Stimulated activated naive CD8-positive, alpha-beta T cell treated with anti-CD3 and anti-CD28 coated beads, Interleukin-15, Interleukin-2, amounts not matched to agents 100 ng/mL and 50 ng/mL, for 24 hours (primary cell): ENCODE results near the gene STUM.

Experiments used
- H3K27ac Mint-ChIP-seq: one replicate; pipeline ENCODE4 v1.8.0; 2021; ENCODE audit warnings: mild to moderate bottlenecking, mixed read lengths
- H3K27me3 Mint-ChIP-seq: one replicate; pipeline ENCODE4 v1.8.0; 2021; ENCODE audit warnings: mixed read lengths
- H3K36me3 Mint-ChIP-seq: one replicate; pipeline ENCODE4 v1.8.0; 2021; ENCODE audit warnings: low read depth, mixed read lengths
- H3K4me1 Mint-ChIP-seq: one replicate; pipeline ENCODE4 v1.8.0; 2021; ENCODE audit warnings: low read depth, mixed read lengths
- H3K4me3 Mint-ChIP-seq: one replicate; pipeline ENCODE4 v1.8.0; 2021; ENCODE audit warnings: mild to moderate bottlenecking, mixed read lengths
- H3K9me3 Mint-ChIP-seq: one replicate; pipeline ENCODE4 v1.8.0; 2021; ENCODE audit warnings: mixed read lengths

Gene STUM

DNA sequence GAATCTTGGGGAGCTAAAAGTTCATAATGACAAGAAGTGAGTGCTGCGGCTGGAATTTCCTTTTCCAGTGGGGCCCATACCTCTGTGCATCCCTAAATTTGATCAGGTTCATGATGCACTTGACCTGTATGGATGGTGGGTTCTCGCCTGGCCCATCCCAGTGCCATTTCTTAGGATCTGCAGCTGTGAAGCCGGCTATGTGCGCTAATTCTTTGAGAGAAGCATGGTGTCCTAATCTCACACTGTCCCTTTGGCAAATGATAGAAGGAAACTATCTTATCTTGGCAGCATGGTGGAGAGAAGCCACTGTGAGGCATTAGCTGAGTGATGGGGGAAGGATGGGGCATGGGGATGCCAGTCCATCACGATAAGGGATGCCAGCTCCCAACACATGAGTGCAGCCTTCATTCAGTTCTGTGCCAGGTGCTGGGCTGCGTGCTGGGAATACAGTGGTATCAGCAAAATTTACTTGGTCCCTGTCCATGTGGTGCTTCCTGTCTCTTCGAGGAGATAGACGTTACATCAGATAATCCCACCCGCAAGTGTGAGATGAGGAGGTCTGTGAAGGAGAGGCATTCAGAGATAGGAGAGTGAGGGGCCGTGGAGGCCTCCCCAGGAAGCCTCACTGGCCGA lies 30.5 kb downstream of the STUM start:
- no peaks in the 10 kb centered on the region for H3K9me3 Mint-ChIP-seq

DNA sequence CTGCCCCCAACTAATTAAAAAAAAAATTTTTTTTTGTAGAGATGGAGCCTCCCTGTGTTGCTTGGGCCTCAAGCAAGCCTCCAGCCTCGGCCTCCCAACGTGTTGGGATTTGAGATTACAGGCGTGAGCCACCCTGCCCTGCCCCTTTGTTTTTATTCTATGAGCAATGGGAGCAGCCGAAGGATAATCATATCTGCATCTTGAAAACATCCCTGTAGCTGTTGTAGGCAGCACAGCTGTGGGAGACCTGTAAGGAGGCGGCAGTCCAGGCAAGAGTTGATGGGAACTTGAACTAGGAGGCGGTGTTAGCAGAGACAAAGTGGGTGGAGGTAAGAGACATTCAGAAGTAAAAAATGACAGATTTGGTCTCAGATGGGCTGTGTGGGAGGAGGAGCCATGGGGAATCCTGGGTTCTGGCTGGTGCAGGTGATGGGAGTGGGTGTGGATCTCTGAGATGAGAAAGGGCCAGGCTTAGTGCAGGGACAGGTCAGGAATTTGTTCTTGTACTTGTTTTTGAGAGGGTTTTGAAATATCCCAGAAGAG lies 31.3 kb downstream of the STUM start:
- no peaks in the 10 kb centered on the region for H3K27me3 Mint-ChIP-seq
- H3K27ac Mint-ChIP-seq = no peak overlapping the region
- H3K36me3 Mint-ChIP-seq = no peaks in the 10 kb centered on the region
- H3K4me1 Mint-ChIP-seq = no peaks in the 10 kb centered on the region
- H3K4me3 Mint-ChIP-seq = no peak overlapping the region
- no peaks in the 10 kb centered on the region for H3K9me3 Mint-ChIP-seq

More for the DNA sequence above, 30.5 kb downstream of the STUM start:
- Mint-ChIP-seq H3K4me1 (no peaks in the 10 kb centered on the region), H3K36me3 (no peaks in the 10 kb centered on the region), H3K4me3 (no peak overlapping the region), H3K27me3 (no peaks in the 10 kb centered on the region), H3K27ac (no peak overlapping the region)

DNA sequence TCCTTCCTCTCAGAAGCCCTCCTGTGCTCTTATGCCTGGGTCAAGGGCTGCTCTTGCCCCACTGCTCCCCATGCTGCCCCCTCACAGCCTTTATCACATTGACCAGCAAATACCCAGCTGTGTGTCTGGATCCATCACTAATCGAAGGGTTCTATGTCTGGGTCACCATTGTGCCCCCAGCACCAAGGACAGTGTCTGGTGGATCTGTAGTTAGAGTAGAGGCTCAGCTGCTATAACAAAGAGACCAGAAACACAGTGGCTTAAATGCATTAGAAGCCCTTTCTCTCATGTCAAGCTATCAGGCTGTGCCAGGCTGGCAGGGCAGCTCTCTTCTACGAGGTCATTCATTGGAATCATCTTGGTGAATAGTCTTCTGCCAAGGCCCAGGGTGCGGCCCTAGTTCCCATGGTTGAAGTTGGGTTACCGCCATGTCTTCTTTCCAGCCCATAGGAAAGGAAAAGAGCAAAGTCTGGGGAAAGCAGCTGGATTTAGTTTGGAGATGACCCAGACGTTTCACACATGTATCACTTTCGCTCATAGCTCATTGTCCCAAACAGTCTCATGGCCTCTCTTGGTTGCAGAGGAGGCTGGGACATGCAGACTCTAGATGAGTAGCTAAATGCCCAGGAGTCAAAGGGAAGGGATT lies 32.2 kb downstream of the STUM start:
- Mint-ChIP-seq H3K4me3 (no peak overlapping the region), H3K36me3 (no peaks in the 10 kb centered on the region), H3K9me3 (no peaks in the 10 kb centered on the region), H3K27ac (no peak overlapping the region), H3K4me1 (no peaks in the 10 kb centered on the region), H3K27me3 (no peaks in the 10 kb centered on the region)

DNA sequence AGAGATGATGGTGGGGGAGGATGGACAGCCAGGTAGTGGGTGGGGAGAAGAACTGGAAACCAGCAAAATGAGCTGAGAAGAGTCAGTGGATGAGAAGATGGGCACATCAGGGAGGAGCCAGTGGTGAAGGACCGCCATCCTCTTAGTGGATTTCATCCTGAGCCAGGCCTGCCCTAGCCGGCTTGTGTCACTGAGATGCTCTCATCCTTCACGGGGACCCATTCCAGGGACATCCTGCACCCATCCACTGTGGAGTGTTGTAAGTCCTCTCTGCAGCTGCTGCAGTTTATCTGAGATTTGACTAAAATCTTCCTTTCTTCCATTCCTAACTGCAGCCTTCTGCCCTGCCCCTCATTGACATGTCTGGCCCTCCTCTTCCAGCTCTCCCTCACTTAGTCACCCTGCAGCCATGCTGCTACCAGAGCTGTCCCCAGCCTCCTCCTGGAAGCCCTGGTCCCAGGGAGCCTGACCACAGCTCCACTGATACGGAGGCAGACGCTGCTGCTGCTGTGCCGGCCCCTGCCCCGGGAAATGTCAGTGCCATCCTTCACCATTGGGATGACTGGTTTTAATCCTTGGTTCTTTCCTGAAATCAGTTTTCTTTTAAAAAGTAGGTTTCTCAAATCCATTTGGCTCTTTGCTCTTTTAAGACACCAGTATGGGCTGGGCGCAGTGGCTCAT lies 33.2 kb downstream of the STUM start:
- no peak overlapping the region for H3K27ac Mint-ChIP-seq
- no peaks in the 10 kb centered on the region for H3K36me3 Mint-ChIP-seq
- no peak overlapping the region for H3K4me3 Mint-ChIP-seq
- no peaks in the 10 kb centered on the region for H3K27me3 Mint-ChIP-seq
- H3K9me3 Mint-ChIP-seq = no peaks in the 10 kb centered on the region
- no peaks in the 10 kb centered on the region for H3K4me1 Mint-ChIP-seq

DNA sequence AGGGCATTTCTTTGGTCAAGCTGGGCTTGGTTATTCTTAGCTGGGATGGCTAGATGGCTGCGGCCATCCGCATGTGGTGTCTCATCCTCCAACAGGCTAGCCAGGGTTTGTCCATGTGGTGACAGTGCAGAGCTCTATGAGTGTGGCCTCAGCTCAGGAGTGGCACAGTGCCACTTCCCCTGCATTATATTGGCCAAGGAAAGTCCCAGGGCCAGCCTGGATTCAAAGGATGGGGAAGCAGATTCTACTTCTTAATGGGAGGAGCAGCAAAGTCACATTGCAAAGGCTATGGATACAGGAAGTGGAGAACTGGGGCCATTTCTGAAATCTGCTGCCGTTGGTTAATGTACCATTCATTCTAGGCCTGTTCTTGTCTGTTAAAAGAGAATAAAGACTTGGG lies 34.4 kb downstream of the STUM start:
- no peaks in the 10 kb centered on the region for H3K36me3 Mint-ChIP-seq
- no peaks in the 10 kb centered on the region for H3K27me3 Mint-ChIP-seq

DNA sequence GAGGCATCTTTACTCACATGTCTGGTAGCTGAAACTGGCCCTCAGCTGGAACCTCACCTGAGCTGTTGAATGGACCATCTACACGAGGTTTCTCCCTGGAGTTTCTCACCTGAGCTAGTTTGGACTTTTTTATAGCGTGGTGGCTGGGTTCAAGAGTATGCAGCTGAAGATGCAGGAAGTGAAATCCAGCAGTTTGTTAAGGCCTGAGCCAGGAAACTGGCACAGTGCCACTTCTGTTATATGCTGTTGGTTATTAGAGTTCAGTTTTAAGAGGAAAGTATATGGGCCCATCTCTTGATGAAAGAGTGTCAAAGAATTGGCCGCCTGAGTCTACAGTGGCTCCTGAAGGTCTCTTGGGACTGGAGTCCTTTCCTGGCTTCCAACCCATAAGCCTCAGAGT lies 35.6 kb downstream of the STUM start:
- no peaks in the 10 kb centered on the region for H3K27me3 Mint-ChIP-seq
- no peak overlapping the region for H3K27ac Mint-ChIP-seq
- no peak overlapping the region for H3K4me3 Mint-ChIP-seq
- H3K36me3 Mint-ChIP-seq = no peaks in the 10 kb centered on the region
- no peaks in the 10 kb centered on the region for H3K9me3 Mint-ChIP-seq
- no peaks in the 10 kb centered on the region for H3K4me1 Mint-ChIP-seq

More for the DNA sequence above, 34.4 kb downstream of the STUM start:
- Mint-ChIP-seq H3K9me3 (no peaks in the 10 kb centered on the region), H3K27ac (no peak overlapping the region), H3K4me1 (no peaks in the 10 kb centered on the region), H3K4me3 (no peak overlapping the region)

DNA sequence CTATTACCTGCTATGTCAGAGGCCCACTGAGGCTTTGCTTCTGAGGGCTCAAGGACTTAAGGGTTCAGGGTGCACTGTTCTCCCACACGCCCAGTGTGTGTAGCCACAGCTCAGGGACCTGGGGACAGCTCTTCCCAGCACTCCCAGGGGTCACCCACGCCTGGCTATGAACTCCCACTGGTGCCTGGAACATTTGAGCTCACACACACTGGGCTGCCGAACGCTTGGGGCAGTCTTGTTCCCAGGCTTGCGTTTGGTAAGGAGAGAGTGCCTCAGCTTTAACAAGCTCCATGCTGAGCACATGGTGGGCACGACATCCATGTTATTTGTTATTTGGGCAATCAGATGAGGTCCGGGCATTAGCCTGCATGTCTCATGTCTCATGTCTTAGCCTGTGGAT lies 37.6 kb downstream of the STUM start:
- H3K27ac Mint-ChIP-seq = no peak overlapping the region
- H3K9me3 Mint-ChIP-seq = no peaks in the 10 kb centered on the region
- no peaks in the 10 kb centered on the region for H3K36me3 Mint-ChIP-seq
- H3K4me1 Mint-ChIP-seq = no peaks in the 10 kb centered on the region
- no peak overlapping the region for H3K4me3 Mint-ChIP-seq
- H3K27me3 Mint-ChIP-seq = no peaks in the 10 kb centered on the region

DNA sequence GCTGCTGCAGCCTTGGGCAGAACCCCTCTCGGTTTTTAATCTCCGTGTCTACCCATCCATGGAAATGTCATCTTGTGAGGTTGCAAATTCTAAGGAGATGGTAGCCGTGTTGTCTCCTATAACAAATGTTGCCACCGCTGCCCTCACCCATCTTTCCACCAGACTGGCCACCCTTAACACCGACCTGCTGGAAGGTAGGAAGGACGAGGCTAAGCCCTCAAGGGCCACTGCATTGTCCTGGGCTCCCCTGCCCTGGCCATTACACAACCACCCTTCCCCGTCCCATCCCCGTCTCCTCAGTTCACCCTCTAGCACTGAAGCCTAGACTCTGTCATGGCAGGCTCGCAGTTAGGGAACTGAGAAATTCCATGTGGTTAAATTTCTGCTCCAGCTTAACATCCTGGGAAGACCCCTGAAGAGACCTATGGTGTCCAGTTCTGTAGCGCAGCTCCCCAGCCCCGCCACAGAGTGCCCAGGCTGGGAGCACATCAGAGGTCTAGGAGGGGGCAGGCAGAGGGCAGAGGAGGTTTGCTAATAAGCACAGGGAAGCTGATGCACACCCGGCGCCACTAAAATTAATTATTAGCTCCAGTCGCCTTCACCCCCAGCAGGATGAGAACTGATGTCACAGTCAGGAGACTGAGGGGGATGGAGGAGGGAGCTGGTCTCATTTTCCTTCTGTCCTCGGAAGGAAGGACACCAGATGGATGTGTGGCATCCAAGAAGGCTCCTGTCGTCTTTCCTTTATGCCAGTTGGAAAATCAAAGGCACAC lies 38.3 kb downstream of the STUM start:
- Mint-ChIP-seq H3K4me1 (no peaks in the 10 kb centered on the region), H3K36me3 (no peaks in the 10 kb centered on the region), H3K9me3 (no peaks in the 10 kb centered on the region), H3K27ac (no peak overlapping the region), H3K4me3 (no peak overlapping the region), H3K27me3 (no peaks in the 10 kb centered on the region)

DNA sequence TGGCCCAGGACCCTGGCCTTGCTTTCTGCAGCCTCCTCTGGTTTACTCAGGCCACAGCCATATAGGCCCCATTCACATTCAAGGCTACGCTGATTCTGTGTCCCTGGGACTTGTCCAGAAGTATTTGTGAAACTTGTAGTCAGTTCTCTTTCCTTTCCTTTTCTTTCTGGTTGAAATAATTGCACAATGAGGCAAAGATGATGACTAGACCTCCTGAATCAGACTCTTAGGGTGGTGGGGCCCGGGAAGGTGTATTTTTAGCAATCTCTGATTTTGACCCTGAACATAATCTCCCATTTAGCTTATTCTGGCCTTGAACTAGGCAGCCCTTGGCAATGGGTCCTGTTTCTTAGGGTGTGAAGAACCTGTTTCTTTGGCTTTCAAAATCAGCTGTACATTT lies 39.9 kb downstream of the STUM start:
- Mint-ChIP-seq H3K4me1 (no peaks in the 10 kb centered on the region), H3K27me3 (no peaks in the 10 kb centered on the region), H3K36me3 (no peaks in the 10 kb centered on the region), H3K4me3 (no peak overlapping the region), H3K27ac (no peak overlapping the region), H3K9me3 (no peaks in the 10 kb centered on the region)

DNA sequence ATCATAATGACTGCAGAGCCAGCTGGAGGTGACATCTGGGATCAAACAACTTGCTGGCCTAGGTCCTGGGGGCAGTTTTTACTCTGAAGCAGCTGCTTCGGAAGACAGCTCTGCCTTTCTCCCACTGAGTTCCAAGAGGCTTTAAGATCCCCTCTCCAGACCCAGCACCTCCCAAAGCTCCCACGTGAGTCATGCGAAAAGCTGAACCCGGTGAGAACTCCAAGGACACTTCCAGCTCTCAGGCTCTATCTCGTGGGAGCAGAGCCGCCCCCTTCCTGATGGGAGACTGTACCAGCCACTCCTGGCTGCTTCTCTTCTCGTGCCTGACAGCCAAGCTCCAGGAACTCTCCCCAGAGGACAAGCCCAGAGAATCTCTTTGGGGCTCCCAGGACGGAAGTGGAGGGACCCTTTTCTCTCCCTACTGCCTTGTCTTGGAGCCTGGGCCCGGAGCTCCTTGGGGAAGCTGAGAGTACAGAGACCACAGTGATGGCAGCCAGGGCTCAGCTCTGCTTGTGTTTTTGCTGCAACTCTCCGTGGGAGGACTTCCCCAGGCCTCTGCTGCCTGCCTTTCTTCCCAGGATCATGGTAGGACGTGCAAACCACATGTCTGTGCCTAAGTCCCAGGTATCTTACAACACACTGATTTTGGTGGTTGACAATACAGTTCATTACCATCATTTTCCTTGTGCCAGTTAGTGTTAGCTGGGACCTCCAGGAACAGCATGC lies 40.6 kb downstream of the STUM start:
- H3K36me3 Mint-ChIP-seq = no peaks in the 10 kb centered on the region
- no peaks in the 10 kb centered on the region for H3K9me3 Mint-ChIP-seq
- no peaks in the 10 kb centered on the region for H3K27me3 Mint-ChIP-seq
- no peaks in the 10 kb centered on the region for H3K4me1 Mint-ChIP-seq
- H3K27ac Mint-ChIP-seq = no peak overlapping the region
- H3K4me3 Mint-ChIP-seq = no peak overlapping the region

DNA sequence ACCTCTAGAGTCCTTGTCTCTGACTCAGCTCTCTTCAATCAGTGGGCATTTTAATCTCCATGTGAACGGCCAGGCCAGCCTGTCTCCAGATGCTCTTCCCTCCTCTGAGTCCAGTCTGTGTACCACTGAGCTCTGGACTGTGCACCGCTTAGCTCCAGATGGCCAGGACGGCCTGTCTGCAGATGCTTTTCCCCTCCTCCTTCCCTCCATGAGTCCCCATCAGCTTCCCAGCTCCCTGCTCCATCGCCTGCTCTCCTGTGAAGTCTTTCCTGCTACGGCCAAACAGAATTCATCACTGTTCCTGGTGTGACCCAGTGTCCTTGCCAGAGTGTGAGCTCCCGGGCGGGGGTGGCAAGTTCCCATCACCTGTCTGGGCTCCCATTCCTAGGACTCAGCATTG lies 42.0 kb downstream of the STUM start:
- no peaks in the 10 kb centered on the region for H3K36me3 Mint-ChIP-seq
- no peak overlapping the region for H3K27ac Mint-ChIP-seq
- no peaks in the 10 kb centered on the region for H3K27me3 Mint-ChIP-seq
- H3K4me3 Mint-ChIP-seq = no peak overlapping the region
- no peaks in the 10 kb centered on the region for H3K9me3 Mint-ChIP-seq
- no peaks in the 10 kb centered on the region for H3K4me1 Mint-ChIP-seq

DNA sequence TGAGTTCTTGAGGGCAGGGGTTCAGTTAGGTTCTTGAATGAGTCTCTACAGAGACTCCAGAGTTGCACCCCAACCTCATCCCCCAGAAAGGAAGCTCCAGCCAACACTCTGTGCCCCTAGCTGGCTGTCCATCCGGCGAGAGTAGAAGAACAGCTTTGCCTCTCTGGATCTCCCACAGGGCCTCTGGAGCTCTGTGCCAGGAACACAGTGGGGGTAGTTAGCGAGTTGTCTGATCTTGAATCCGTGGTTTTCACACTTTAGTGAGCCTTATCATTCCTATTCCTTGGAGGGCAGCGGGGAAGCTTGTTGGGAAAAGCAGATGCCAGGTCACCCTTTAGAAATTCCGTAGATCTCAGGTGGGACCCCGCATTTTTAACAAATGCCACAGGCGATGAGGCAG lies 45.0 kb downstream of the STUM start:
- no peaks in the 10 kb centered on the region for H3K27me3 Mint-ChIP-seq
- H3K27ac Mint-ChIP-seq = no peak overlapping the region
- no peaks in the 10 kb centered on the region for H3K9me3 Mint-ChIP-seq
- no peaks in the 10 kb centered on the region for H3K36me3 Mint-ChIP-seq
- H3K4me1 Mint-ChIP-seq = no peaks in the 10 kb centered on the region
- no peak overlapping the region for H3K4me3 Mint-ChIP-seq

DNA sequence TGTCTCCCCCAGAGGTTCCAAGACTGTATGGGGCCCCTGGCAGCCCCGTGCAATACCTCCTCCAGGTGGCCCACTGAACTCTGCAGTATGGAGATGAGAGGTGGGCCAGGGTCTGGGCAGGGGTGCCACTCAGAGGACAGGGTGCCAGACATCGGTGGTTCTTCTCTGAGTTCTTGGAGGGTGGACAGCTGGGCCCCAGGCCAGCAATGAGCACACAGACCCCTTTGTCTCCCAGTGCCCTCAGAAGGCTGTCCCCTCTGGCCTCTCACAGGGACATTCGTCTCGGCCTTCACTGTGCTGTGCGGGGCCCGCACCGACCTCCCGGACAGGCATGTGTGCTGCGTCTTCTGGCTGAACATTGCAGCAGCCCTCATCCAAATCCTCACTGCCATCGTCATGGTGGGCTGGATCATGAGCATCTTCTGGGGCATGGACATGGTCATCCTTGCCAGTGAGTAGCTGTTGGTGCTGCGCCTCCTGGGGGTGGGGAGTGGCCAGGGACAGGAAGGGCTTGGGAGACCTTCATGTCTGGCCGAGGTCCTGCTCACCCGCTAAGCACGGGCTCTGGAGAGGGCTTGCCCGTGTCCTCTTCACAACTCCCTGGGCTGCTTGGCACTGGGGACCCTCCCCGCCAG lies 48.1 kb downstream of the STUM start:
- Mint-ChIP-seq H3K4me3 (no peak overlapping the region), H3K27ac (no peak overlapping the region), H3K36me3 (no peaks in the 10 kb centered on the region), H3K27me3 (no peaks in the 10 kb centered on the region), H3K9me3 (no peaks in the 10 kb centered on the region), H3K4me1 (no peaks in the 10 kb centered on the region)
